Measurements from ENCODE around the gene THEM4. TPM values are rescaled to one million over a fixed set of nuclear protein-coding genes. Genes with fewer than 3 reads are reported as not detected.
A peak's percentile ranks its signal among the peaks of the same experiment; 100 is the strongest.

THEM4 gene
- total RNA-seq, 2 donors from 2014 or later, result 9.4 to 9.8 TPM

DNA sequence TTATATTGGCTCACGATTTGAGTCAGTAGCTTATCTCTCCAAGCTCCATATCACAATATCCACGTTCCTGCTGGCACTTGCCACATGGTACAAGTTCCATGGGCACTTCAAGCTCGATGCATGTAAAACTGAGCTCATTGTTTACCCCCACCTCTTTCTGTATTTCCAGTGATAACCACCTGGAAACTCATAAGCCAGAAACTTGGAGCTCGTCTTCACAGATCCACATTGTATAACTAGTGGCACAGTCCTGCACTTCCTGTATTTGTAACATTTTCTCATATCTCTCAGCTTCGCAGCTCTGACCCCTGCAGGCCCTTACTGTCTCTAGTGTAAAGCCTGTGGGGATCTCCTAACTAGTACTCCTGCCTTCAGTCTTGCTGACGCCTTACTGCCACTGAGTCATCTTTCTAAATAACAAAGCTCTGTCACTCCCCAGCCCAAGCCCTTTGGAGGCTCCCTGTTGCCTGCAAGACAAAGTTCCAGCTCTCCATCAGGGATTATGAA, 63.2 kb downstream of the THEM4 start:
- no peak for DNase-seq (ENCODE audit: low spot score)
- intact Hi-C loops (cut with DNase I), result no loop called here

GRCh38 chr1:151843398-151843797, 65.9 kb downstream of the THEM4 start:
- intact Hi-C loops (cut with DNase I), result no loop called here
- no peak for DNase-seq (ENCODE audit: low spot score)

- DNase-seq (ENCODE audit: low spot score), result peak; percentile 2
- intact Hi-C loops (cut with DNase I), result no loop called here
Observed at GRCh38 chr1:151841141-151841540, 68.2 kb downstream of the THEM4 start.

- intact Hi-C loops (cut with DNase I), result no loop called here
- DNase-seq (ENCODE audit: low spot score), result no peak
Observed at GRCh38 chr1:151840421-151840820, 68.9 kb downstream of the THEM4 start.

DNA sequence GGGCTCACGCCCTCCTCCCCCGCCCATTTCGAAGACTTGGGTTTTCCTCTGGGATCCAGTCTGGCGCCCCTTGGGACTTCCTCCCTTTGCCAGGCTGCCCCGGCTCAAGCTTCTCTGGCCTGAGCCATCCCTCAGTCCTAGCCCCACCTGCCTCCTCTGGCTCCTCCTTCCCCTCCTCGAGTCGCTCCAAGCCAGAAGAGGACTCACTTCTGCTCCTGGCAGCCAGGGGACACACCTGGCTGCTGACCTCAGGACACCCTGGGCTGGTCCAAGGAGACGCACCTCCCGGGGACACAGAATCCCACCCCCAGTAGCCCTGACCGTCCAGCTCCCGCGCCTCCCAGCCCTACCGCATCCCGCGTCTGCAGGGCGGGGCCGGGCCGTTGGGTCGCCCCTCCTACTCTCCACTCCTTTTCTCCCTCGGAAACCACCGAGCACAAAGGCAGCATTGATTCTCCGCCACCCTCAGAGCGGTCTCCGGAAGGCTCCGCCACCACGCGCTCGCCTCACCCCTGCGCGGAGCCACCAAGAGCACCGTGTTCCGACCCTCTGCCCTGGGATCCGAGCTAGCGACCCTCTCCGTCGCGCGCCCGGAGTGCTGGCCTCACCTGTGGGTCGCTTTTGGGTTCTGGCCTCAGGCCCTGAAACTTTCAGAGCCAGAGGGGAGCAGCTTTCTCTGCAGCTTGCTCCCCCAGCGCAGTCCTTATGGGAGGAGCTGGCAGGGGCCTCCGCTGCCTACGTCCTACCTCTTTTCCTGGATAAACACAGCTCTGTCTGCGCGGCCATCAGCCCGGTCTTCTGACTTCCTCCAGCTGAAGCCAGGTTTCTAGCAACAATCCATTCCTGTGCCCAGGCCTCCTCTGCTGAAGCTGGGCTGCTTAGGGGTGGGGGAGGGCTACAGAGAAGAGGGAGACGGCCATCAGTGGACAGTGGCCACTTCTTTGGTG, 69.6 kb downstream of the THEM4 start, which contains the start of gene C2CD4D:
TSS of gene C2CD4D (minus strand) at position 364 of the 947 bp plus-strand sequence. CDS start 831 bp downstream, outside the sequence.
- DNase-seq (ENCODE audit: low spot score), result no peak
- intact Hi-C loops (cut with DNase I), result loop anchor here in 1 of 2 donors (1.0 kb wide), 1 partner anchor 21 kb away; no protein-coding TSS in a partner anchor

DNA sequence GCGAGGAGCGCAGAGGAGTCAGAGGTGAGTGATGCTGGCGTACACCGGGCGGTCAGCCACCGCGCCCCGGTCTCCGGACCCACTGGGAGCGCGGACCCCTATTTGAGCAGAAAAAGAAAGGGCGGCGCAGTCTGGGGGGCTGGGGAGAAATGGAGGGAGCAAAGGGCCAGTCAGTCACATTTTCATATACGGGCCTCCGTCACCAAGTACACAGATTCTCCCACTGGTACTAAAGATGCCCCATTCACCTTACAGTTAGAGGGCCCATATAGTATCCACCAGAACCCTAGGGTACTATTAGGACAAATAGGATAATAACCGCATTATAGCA, 70.3 kb downstream of the THEM4 start:
- intact Hi-C loops (cut with DNase I), result loop anchor here in 1 of 2 donors (1.0 kb wide), 1 partner anchor 21 kb away; no protein-coding TSS in a partner anchor
- no peak for DNase-seq (ENCODE audit: low spot score)

DNA sequence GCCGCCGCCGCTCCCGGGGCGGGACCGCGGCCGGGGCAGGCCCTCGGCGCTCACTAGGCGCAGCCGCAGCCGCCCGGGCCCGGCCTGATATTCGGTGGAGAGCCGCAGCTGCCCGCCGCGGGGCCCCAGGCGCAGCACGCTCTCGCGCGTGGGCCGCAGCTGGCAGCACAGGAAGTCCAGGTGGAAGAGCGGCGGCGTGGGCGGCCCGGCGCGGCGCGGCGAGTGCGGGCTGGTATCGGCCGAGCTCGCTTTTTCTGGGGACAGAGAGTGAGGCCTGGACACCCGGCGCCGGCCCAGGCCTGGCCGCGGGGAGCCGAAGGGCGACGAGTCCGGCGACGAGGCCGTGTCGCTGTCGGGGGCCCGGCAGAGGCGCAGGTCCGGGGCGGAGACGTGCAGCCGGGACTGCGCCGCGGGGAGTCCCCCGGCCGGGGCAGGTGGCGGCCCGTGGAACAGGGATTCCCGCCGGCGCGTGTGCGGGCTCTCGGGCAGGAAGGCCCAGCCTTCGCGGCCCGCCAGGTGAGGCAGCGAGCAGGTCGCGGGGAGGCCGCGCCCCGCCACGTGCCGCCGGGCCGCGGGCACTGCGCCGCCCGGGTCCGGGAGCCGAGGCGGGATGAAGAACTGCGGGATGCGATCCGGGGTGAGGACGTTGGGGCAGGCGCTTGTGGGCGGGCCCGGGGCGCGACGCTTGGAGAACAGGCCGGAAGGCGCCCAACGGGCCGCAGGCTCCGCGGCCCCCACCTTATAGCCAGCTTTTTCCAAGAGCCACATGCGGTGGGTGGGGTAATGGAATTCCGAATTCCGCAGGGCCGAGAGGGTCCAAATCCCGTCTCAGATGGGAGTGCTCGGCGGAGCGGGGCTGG, 70.9 kb downstream of the THEM4 start:
- peak; percentile 69 for DNase-seq (ENCODE audit: low spot score)
- intact Hi-C loops (cut with DNase I), result loop anchor here in 1 of 2 donors (1.0 kb wide), 1 partner anchor 20 kb away; no protein-coding TSS in a partner anchor

DNA sequence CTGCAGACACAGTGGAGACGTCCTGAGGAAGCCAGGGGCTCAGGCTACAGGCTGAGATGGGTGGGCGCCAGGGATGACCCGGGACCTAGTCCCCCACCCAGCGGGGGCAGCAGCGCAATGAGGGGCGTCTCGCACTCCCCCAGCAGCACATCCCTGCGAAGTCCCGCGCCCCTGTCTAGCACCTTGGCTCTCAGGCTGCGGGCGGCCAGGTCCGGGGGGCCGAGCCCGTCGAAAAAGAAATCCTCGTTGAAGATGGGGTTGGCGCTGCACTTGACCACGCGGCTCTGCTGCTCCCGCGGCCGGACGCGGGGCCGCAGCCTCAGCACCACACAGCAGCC, 71.5 kb downstream of the THEM4 start:
- DNase-seq (ENCODE audit: low spot score), result no peak
- intact Hi-C loops (cut with DNase I), result no loop called here

- peak; percentile 10 for DNase-seq (ENCODE audit: low spot score)
- intact Hi-C loops (cut with DNase I), result no loop called here
Observed at GRCh38 chr1:151837197-151837596, 72.1 kb downstream of the THEM4 start.

GRCh38 chr1:151835596-151835995, 73.7 kb downstream of the THEM4 start:
- intact Hi-C loops (cut with DNase I), result no loop called here
- no peak for DNase-seq (ENCODE audit: low spot score)

GRCh38 chr1:151834239-151834638, 75.1 kb downstream of the THEM4 start:
- intact Hi-C loops (cut with DNase I), result loop anchor here in 1 of 2 donors (5.0 kb wide), 1 partner anchor 1778 kb away; the partner anchor contains the start of gene S100A16
- DNase-seq (ENCODE audit: low spot score), result no peak

- no peak for DNase-seq (ENCODE audit: low spot score)
- intact Hi-C loops (cut with DNase I), result loop anchor here in 1 of 2 donors (5.0 kb wide), 1 partner anchor 1779 kb away; the partner anchor contains the start of gene S100A16
Observed at GRCh38 chr1:151833172-151833900, 76.0 kb downstream of the THEM4 start.

GRCh38 chr1:151832318-151832980, 76.9 kb downstream of the THEM4 start:
- DNase-seq (ENCODE audit: low spot score), result no peak
- intact Hi-C loops (cut with DNase I), result loop anchor here in 1 of 2 donors (5.0 kb wide), 1 partner anchor 1780 kb away; the partner anchor contains the start of gene S100A16

DNA sequence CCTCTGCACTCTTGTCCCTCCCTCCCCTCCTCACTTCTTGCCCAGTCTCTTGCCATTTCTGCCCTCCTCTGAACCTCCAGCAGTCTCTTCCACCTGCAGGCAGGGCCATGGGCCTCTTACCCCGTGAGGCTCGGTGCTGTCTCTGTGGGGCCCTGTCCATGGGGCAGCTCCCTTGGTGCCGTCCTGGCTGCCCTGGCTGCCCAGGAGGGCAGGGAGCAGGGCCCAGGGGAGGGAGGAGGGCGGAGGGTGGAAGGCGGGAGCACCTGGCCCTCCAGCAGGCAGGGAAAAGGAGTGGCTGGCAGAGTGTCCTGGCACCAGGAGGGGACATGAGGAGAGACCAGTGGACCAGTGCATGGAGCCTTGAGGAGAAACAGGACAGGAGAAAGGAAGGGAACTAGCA, 77.7 kb downstream of the THEM4 start, which contains the start of gene RORC:
TSS of gene RORC (minus strand) at position 198 of the 400 bp plus-strand sequence. CDS start at position 160, 38 bp downstream.
- no peak for DNase-seq (ENCODE audit: low spot score)
- intact Hi-C loops (cut with DNase I), result loop anchor here in 1 of 2 donors (5.0 kb wide), 1 partner anchor 1781 kb away; the partner anchor contains the start of gene S100A16

GRCh38 chr1:151831256-151831591, 78.1 kb downstream of the THEM4 start:
- intact Hi-C loops (cut with DNase I), result loop anchor here in 1 of 2 donors (5.0 kb wide), 1 partner anchor 1781 kb away; the partner anchor contains the start of gene S100A16
- DNase-seq (ENCODE audit: low spot score), result no peak

- DNase-seq (ENCODE audit: low spot score), result no peak
- intact Hi-C loops (cut with DNase I), result loop anchor here in 1 of 2 donors (5.0 kb wide), 1 partner anchor 1782 kb away; the partner anchor contains the start of gene S100A16
Observed at GRCh38 chr1:151830055-151830454, 79.3 kb downstream of the THEM4 start.

DNA sequence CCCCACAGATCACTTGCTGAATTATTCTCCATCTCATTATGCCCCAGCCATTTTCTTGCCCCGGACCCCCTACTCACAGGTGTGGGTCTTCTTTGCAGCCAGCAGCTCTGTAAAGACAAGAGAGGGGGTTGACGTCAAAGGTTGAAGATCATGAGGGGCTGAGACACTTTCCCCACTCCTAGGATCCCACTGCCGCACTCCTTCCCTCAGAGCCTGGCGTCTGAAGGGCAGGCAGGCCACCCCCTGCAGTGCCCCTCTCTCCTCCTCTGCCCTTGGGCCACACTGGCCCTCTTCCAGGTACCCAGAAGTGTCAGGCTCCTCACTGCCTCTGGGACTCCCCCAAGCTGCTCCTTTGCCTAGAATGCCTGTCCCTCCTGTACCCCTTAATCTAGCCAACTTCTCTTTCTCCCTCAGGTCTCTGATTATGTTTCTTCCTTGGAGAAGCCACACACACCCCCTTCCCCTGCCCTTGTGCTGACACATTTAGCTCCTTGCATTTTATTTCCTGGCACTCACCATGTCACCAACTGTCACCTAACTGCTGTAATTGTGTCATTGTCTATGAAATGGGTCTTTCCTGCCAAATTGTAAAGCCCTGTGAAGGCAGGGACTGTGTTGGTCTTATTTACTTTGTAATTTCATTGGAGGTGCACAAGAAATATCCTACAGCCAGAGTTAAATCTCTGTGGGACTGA, 79.8 kb downstream of the THEM4 start:
- intact Hi-C loops (cut with DNase I), result loop anchor here in 1 of 2 donors (5.0 kb wide), 1 partner anchor 1783 kb away; the partner anchor contains the start of gene S100A16
- no peak for DNase-seq (ENCODE audit: low spot score)
